Esophagus squamous epithelium (tissue), 4 donors: Measurements from ENCODE around the gene PRKN.

Experiments
- POLR2A ChIP-seq, 4 donors: fragments of 450-650 bp; IDR thresholded peaks; one replicate each; pipeline ENCODE4 v1.6.1; 2017; ENCODE audit warnings: antibody characterized with exemption in 4 of 4, mild to moderate bottlenecking in 4 of 4, moderate library complexity in 3 of 4
- TF ChIP-seq, protein P1 (sequence below), 6 experiments: fragments of 450-650 bp in 4 of 6; fragments of 200-600 bp in 2 of 6; sonication (generic) in 2 of 6; IDR thresholded peaks; one replicate each; pipeline ENCODE4 v1.5.1; 2016 to 2019; ENCODE audit warnings: antibody characterized with exemption in 6 of 6, mild to moderate bottlenecking in 4 of 6, moderate library complexity in 4 of 6

DNA sequence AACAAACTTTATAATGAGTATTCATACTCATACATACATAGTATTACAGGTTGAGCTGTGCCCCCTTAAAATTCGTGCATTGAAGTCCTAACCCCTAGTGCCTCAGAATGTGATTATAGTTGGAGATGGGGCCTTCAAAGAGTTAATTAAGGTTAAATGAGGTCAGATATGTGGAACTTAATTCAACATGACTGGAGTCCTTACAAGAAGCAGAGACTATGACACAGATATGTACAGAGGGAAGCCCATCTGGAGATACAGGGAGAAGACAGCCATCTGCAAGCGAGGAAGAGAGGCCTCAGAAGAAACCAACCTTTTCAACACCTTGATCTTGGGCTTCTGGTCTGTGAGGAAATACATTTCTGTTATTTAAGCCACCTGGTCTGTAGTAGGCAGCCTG, 917.6 kb downstream of the PRKN start:
- TF ChIP-seq, protein P1, sequence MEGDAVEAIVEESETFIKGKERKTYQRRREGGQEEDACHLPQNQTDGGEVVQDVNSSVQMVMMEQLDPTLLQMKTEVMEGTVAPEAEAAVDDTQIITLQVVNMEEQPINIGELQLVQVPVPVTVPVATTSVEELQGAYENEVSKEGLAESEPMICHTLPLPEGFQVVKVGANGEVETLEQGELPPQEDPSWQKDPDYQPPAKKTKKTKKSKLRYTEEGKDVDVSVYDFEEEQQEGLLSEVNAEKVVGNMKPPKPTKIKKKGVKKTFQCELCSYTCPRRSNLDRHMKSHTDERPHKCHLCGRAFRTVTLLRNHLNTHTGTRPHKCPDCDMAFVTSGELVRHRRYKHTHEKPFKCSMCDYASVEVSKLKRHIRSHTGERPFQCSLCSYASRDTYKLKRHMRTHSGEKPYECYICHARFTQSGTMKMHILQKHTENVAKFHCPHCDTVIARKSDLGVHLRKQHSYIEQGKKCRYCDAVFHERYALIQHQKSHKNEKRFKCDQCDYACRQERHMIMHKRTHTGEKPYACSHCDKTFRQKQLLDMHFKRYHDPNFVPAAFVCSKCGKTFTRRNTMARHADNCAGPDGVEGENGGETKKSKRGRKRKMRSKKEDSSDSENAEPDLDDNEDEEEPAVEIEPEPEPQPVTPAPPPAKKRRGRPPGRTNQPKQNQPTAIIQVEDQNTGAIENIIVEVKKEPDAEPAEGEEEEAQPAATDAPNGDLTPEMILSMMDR (IDR thresholded peaks at IDR 0.05) = no peak
- TF ChIP-seq POLR2A (IDR thresholded peaks at IDR 0.05) = no peak
